Transverse colon (tissue), 4 donors: ENCODE results near the gene KMT2B. TPM values are rescaled to one million over a fixed set of nuclear protein-coding genes. Genes with fewer than 3 reads are reported as not detected.

ENCODE experiments used
- DNase-seq: peaks from one replicate; pipeline ENCODE4 v3.0.0-alpha.2; 2019
- H3K27ac ChIP-seq, 4 donors: fragments of 200-600 bp; sonication (generic); 2 replicates each; pipeline ENCODE4 v1.5.1; 2016 to 2018; ENCODE audit warnings: inconsistent platforms in 4 of 4
- H3K27me3 ChIP-seq: fragments of 200-600 bp; sonication (generic); 2 replicates; pipeline ENCODE4 v1.5.1; 2017; ENCODE audit warnings: inconsistent platforms
- H3K36me3 ChIP-seq, 4 donors: fragments of 200-600 bp; sonication (generic); 2 replicates each; pipeline ENCODE4 v1.5.1; 2017 to 2019; ENCODE audit warnings: inconsistent platforms in 4 of 4
- H3K4me1 ChIP-seq, 4 donors: fragments of 200-600 bp; sonication (generic); 2 replicates each; pipeline ENCODE4 v1.5.1; 2017 to 2020; ENCODE audit warnings: inconsistent platforms in 4 of 4
- H3K4me3 ChIP-seq, 4 donors: fragments of 200-600 bp; sonication (generic); 1 replicate in 1 of 4; 2 replicates in 3 of 4; pipeline versions ENCODE4 v1.5.1 to v1.6.1; 2017 to 2019; ENCODE audit warnings: inconsistent platforms in 4 of 4
- H3K9me3 ChIP-seq, 2 donors: fragments of 200-600 bp; sonication (generic); 2 replicates each; pipeline ENCODE4 v1.5.1; 2017 to 2019; ENCODE audit warnings: inconsistent platforms in 2 of 2
- CTCF ChIP-seq, 5 experiments: fragments of 200-600 bp in 3 of 5; fragments of 450-650 bp in 2 of 5; sonication (generic) in 3 of 5; IDR thresholded peaks; 1 replicate in 2 of 5; 2 replicates in 3 of 5; pipeline ENCODE4 v1.5.1; 2016 to 2017; ENCODE audit warnings: antibody characterized with exemption in 5 of 5, inconsistent platforms in 3 of 5, mild to moderate bottlenecking in 2 of 5, moderate library complexity in 1 of 5
- EP300 ChIP-seq: sonication (generic); formaldehyde crosslinking; IDR thresholded peaks from one replicate; pipeline ENCODE4 v1.6.1; 2017; ENCODE audit warnings: antibody characterized with exemption, low read depth
- POLR2A ChIP-seq: fragments of 450-650 bp; IDR thresholded peaks from one replicate; pipeline ENCODE4 v1.6.1; 2016; ENCODE audit warnings: antibody characterized with exemption, mild to moderate bottlenecking, moderate library complexity
- POLR2AphosphoS5 ChIP-seq, 3 donors: sonication (generic); formaldehyde crosslinking; IDR thresholded peaks; one replicate each; pipeline ENCODE4 v1.6.1; 2016; ENCODE audit warnings: antibody characterized with exemption in 3 of 3
- WGBS, 2 donors: methylation state at CpG; one replicate each; pipeline ENCODE4 v1.1.5; 2018; ENCODE audit warnings: low coverage in 1 of 2; 5-methylcytosine and 5-hydroxymethylcytosine counted together
- in situ Hi-C, 4 donors: fragments of 200-750 bp; cut with MboI; loops; one replicate each; pipeline versions ENCODE4 v1.15.0 to v1.15.1; 2017; ENCODE audit warnings: low sequenced_read_pairs in 3 of 4, low pct_ligation_motif_present in 1 of 4, low pct_unique_long_range_greater_than_20kb in 1 of 4
- intact Hi-C: fragments of 100-400 bp; cut with DNase I; formaldehyde crosslinking; loops from one replicate; pipeline ENCODE4 v1.15.1; 2023; ENCODE audit warnings: low total_unique reads
- total RNA-seq, 4 donors: library from RNA; depleted of rRNA; stranded (reverse); fragments of >200 nt; gene quantifications; one replicate each; pipeline ENCODE4 v1.1.0, GENCODE V29; 2016

KMT2B gene
- total RNA-seq, 4 donors from 2014 or later: 31.8 to 63.9 (median 50.7) TPM

GRCh38 chr19:35720163-35720524 is 2.3 kb downstream of the KMT2B start:
- no peak for DNase-seq
- H3K36me3 ChIP-seq: peaks cover 0 to 35% (median 15%) of the 10 kb centered on the region in 4 donors
- H3K4me1 ChIP-seq: peaks cover 17 to 28% (median 23%) of the 10 kb centered on the region in 4 donors
- TF ChIP-seq POLR2A: no peak
- TF ChIP-seq POLR2AphosphoS5 (IDR thresholded peaks at IDR 0.05): no peak
- TF ChIP-seq EP300: no peak
- no peak for TF ChIP-seq CTCF (IDR thresholded peaks at IDR 0.05)
- no peaks in the 10 kb centered on the region for H3K27me3 ChIP-seq
- H3K4me3 ChIP-seq: no peak overlapping the region
- in situ Hi-C loops: no loop called here
- H3K27ac ChIP-seq: no peak overlapping the region
- intact Hi-C loops: no loop called here
- WGBS, 2 donors: 94 to 100% methylated on average over 1 to 9 of the region's 9 CpGs
- H3K9me3 ChIP-seq: no peaks in the 10 kb centered on the region

GRCh38 chr19:35720648-35721047 is 2.8 kb downstream of the KMT2B start:
- intact Hi-C loops (no loop called here), in situ Hi-C loops (no loop called here)
- Histone ChIP-seq H3K27me3 (no peaks in the 10 kb centered on the region), H3K4me1 (peaks cover 12 to 23% (median 18%) of the 10 kb centered on the region in 4 donors), H3K9me3 (no peaks in the 10 kb centered on the region), H3K4me3 (no peak overlapping the region), H3K27ac (no peak overlapping the region), H3K36me3 (peaks cover 0 to 40% (median 18%) of the 10 kb centered on the region in 4 donors)
- TF ChIP-seq CTCF (IDR thresholded peaks at IDR 0.05): no peak
- TF ChIP-seq EP300: no peak
- TF ChIP-seq POLR2AphosphoS5 (IDR thresholded peaks at IDR 0.05): no peak
- TF ChIP-seq POLR2A: no peak
- no peak for DNase-seq
- WGBS, 2 donors: 94% methylated on average over 16 of the region's 17 CpGs; no CpG with 5 or more reads in 1 of the 2 donors

GRCh38 chr19:35721374-35721773 is 3.6 kb downstream of the KMT2B start:
- intact Hi-C loops (no loop called here), in situ Hi-C loops (no loop called here)
- Histone ChIP-seq H3K9me3 (no peaks in the 10 kb centered on the region), H3K27me3 (no peaks in the 10 kb centered on the region), H3K4me1 (peaks cover 7 to 16% (median 12%) of the 10 kb centered on the region in 4 donors), H3K4me3 (no peak overlapping the region), H3K36me3 (peaks cover 0 to 48% (median 21%) of the 10 kb centered on the region in 4 donors), H3K27ac (no peak overlapping the region)
- DNase-seq: no peak
- WGBS, 2 donors: 92 to 97% methylated on average over 2 to 13 of the region's 16 CpGs
- TF ChIP-seq CTCF (IDR thresholded peaks at IDR 0.05): no peak
- no peak for TF ChIP-seq EP300
- TF ChIP-seq POLR2AphosphoS5 (IDR thresholded peaks at IDR 0.05): no peak
- TF ChIP-seq POLR2A: no peak

GRCh38 chr19:35722461-35722860 is 4.7 kb downstream of the KMT2B start:
- TF ChIP-seq POLR2A: no peak
- TF ChIP-seq CTCF (IDR thresholded peaks at IDR 0.05): no peak
- no peak for TF ChIP-seq POLR2AphosphoS5 (IDR thresholded peaks at IDR 0.05)
- TF ChIP-seq EP300: no peak
- WGBS, 2 donors: 95% methylated on average over 12 of the region's 14 CpGs; no CpG with 5 or more reads in 1 of the 2 donors
- H3K36me3 ChIP-seq: peaks cover 0 to 56% (median 26%) of the 10 kb centered on the region in 4 donors
- no peaks in the 10 kb centered on the region for H3K9me3 ChIP-seq
- no peak overlapping the region for H3K27ac ChIP-seq
- H3K4me1 ChIP-seq: peaks cover 7 to 15% (median 12%) of the 10 kb centered on the region in 4 donors
- H3K4me3 ChIP-seq: no peak overlapping the region
- no peaks in the 10 kb centered on the region for H3K27me3 ChIP-seq
- in situ Hi-C loops (no loop called here), intact Hi-C loops (no loop called here)
- no peak for DNase-seq
